ENCODE results near the gene FBF1.

Gene FBF1

DNA sequence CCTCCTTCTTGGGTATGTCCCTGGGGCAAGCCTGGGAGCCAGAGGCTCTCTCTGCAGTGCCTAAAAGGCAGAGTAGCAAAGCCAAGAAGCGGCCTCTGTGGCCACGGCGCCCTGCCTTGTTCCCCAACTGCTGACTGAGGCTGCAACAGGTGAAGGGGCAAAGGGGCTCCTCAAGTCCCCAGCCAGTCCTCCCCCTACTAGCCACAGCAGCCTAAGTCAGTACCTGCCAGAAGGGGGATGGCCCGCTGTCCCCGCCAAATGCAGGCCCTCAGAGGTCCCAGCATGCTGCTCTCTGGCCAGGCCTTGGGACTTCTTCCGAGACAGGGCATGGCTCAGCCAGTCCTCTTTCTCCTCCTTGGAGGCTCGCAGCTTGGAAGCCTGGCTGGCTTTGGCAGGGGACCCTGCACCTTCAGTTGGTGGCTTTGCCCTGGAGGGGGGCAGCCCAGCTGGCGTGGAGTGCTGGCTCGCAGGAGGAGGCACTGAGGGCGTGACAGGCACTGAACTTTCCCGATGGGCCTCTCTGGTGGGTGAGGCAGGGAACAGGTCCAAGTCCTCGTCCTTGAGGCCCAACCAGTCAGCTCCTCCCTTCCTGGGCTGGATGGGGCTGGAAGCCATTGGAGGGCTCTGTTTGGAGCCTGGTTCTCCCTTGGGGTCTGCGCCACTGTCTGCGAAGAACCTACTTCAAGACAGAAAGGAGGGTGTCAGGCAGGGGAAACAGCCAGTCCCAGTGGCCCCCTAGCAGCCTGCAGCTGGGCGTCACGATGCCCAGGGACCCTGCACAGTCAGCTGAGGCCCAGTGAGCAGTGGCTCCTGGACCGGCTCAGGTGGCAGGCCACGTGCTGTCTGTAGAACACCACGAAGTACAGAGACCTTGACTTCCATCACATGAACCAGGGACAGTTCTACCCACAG is 17.6 kb downstream of the FBF1 start:
- no peak for DNase-seq (ENCODE audit: low spot score)
- no peak for TF ChIP-seq CTCF (IDR thresholded peaks at IDR 0.05; ENCODE audit: extremely low read depth, insufficient read depth, missing control alignments)
- in situ Hi-C loops (cut with MboI; ENCODE audit: low pct_unique_long_range_greater_than_20kb, low sequenced_read_pairs, unreplicated experiment) = loop anchor here (25.0 kb wide), 1 partner anchor 389 kb away; the partner anchor contains the start of gene QRICH2

DNA sequence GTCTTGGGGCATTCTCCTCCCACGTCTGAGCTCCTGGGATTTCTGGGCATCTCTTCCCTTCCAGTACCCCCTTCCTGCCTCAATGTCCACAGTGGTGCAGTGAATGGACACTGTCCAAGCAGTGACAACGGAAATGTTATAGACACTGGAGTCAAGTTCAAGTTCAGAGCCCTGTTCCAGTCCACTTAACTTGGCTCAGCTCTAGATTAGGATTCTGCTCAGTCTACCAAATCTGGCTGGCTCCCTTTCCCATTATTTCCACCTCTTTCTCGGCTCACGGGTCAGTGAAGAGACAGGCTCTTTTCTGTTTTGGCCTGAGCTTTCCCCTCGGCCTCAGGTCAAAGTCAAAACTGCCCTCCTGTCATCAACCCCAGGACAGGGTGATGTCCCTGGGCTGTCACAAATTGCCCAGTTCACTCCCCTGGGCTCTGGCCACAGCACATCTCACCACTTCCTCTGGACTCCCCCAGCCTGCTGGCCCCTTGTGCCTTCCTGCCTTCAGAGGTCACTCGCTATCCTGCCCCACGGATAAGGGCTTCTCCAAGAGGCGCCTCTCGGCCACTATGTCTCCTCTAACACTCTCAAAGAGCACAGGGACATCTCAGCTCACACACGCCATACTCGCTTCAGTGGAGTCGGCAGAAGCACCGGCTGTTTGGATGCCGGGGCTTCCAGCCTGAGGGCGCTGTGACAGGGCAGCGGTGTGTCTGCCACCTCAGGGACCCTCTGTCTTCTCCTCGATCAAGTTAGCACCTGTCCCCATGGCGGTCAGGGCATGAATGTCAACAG is 18.5 kb downstream of the FBF1 start:
- TF ChIP-seq CTCF (IDR thresholded peaks at IDR 0.05; ENCODE audit: extremely low read depth, insufficient read depth, missing control alignments) = no peak
- in situ Hi-C loops (cut with MboI; ENCODE audit: low pct_unique_long_range_greater_than_20kb, low sequenced_read_pairs, unreplicated experiment) = loop anchor here (25.0 kb wide), 1 partner anchor 390 kb away; the partner anchor contains the start of gene QRICH2
- no peak for DNase-seq (ENCODE audit: low spot score)

DNA sequence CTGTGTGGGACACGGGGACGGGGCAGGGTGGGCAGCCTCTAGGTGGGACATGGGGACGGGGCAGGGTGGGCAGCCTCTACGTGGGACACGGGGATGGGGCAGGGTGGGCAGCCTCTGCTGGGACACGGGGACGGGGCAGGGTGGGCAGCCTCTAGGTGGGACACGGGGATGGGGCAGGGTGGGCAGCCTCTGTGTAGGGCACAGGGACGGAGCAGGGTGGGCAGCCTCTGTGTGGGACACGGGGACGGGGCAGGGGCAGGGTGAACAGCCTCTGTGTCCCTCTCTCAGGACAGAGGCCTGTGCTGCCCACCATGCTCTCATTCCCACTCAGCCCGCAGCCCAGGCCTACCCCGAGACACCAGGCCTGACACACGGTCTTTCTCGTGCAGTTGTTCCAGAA is 19.2 kb downstream of the FBF1 start:
- TF ChIP-seq CTCF (IDR thresholded peaks at IDR 0.05; ENCODE audit: extremely low read depth, insufficient read depth, missing control alignments) = no peak
- no peak for DNase-seq (ENCODE audit: low spot score)
- in situ Hi-C loops (cut with MboI; ENCODE audit: low pct_unique_long_range_greater_than_20kb, low sequenced_read_pairs, unreplicated experiment) = loop anchor here (25.0 kb wide), 1 partner anchor 391 kb away; the partner anchor contains the start of gene QRICH2

GRCh38 chr17:75920045-75920560 is 20.7 kb downstream of the FBF1 start:
- DNase-seq (ENCODE audit: low spot score) = no peak
- in situ Hi-C loops (cut with MboI; ENCODE audit: low pct_unique_long_range_greater_than_20kb, low sequenced_read_pairs, unreplicated experiment) = loop anchor here (25.0 kb wide), 1 partner anchor 392 kb away; the partner anchor contains the start of gene QRICH2
- no peak for TF ChIP-seq CTCF (IDR thresholded peaks at IDR 0.05; ENCODE audit: extremely low read depth, insufficient read depth, missing control alignments)

DNA sequence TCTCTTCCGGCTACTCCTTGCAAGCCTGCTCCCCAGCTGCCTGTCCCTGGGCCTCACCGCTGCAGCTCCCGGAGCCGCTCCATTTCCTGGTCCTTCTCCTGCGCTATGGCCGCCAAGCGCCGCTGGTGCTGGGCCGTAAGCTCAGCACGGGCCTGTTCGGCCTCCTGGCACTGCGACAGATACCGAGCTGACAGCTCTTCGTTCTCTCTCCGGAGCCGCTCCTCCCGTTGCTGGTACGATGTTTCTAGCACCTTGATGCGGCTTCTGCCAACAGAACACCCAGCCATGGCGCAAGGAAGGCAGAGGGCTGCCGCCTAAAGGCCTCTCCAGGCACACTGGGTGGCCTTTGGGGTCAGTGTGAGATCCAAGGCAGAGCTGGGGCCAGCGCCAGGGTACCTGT is 21.2 kb downstream of the FBF1 start:
- no peak for DNase-seq (ENCODE audit: low spot score)
- in situ Hi-C loops (cut with MboI; ENCODE audit: low pct_unique_long_range_greater_than_20kb, low sequenced_read_pairs, unreplicated experiment) = loop anchor here (25.0 kb wide), 1 partner anchor 393 kb away; the partner anchor contains the start of gene QRICH2
- TF ChIP-seq CTCF (IDR thresholded peaks at IDR 0.05; ENCODE audit: extremely low read depth, insufficient read depth, missing control alignments) = no peak

DNA sequence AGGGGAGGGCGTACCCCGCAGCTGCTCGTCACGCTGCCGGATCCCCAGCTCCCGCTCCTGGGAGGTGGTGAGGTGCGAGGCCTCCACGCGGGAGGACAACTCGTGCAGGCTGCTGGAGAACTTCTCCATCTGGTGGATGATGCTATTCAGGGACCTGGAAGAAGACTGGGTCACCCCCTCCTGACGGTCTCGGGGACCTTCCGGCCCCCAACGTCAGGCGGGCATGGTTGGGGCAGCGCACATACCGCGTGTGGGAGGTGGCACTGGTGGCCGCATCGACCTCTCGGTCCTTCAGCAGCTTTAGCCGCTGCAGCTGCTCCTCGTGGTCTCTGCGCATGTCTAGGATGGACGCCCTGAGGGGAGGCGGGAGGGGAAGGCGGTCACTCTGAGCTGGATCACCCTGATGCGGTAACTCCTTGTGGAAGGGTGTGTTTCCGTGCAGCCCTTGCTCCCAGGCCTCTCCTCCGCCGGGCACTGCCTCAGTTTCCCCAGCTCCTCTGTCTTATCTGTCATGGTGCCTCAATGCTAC is 22.9 kb downstream of the FBF1 start:
- no peak for DNase-seq (ENCODE audit: low spot score)
- in situ Hi-C loops (cut with MboI; ENCODE audit: low pct_unique_long_range_greater_than_20kb, low sequenced_read_pairs, unreplicated experiment) = loop anchor here (25.0 kb wide), 1 partner anchor 394 kb away; the partner anchor contains the start of gene QRICH2
- TF ChIP-seq CTCF (IDR thresholded peaks at IDR 0.05; ENCODE audit: extremely low read depth, insufficient read depth, missing control alignments) = no peak

All from GM13977 (cell line).